HuH-7.5 (cell line): ENCODE measurements around the gene SAMD14.
"Not testable (repeated sequence)": the region's sequence is repeated elsewhere in the genome, so short reads cannot be mapped to it uniquely, and the experiment has no call there.

ENCODE experiments used
- DNase-seq: peaks from one replicate; pipeline ENCODE4 v3.0.0; 2011; ENCODE audit warnings: low spot score

The SAMD14 gene

DNA sequence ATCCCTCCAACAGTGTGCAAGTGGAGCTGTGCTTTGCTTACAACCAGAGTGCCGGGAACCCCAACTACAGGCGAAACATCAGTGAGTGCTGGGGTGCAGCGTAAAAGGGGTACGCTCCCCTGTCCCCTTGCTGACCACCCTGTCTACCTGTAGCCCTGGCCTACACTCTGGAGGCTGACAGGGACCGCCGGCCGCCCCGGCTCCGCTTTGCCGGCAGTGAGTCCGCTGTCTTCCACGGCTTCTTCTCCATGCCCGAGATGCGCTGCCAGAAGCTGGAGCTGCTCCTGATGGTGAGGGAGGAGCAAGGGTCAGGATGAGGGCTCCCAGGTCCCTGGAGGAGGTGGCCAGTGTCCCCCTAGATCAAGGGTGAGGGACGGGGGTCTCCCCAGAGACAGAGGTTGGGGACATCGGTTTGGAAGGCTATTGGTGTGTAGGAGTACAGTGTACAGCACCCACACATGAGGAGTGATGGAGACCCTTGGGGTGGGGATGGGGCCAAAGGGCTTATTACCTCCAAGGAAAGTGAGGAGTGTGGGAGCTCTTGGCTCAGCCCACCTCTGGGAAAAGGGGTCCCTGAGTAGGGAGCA lies 54.4 kb downstream of the SAMD14 start:
- no peak for DNase-seq

- DNase-seq = no peak
Observed at GRCh38 chr17:50074227-50074626, 55.7 kb downstream of the SAMD14 start.

GRCh38 chr17:50072925-50073324 lies 57.0 kb downstream of the SAMD14 start:
- DNase-seq = no peak

GRCh38 chr17:50072130-50072529 lies 57.8 kb downstream of the SAMD14 start:
- DNase-seq = no peak

DNA sequence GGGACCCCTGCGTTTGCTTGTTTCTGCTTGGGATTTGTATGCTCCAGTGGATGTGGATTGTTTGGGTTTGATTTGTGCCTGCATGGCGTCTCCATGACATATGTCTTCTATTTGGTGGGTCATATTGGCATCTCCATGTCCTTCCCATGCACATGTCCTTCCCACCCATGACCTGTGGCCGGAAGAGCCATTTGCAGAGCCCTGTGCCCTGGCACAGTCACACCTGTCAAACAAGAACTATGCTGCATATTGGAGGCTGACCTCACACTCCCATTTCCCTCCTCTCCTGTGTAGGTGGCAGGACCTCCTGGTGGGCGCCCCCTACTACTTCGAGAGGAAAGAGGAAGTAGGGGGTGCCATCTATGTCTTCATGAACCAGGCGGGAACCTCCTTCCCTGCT lies 58.3 kb downstream of the SAMD14 start:
- DNase-seq = no peak

- no peak for DNase-seq
Observed at GRCh38 chr17:50070908-50071680, 58.9 kb downstream of the SAMD14 start.

DNA sequence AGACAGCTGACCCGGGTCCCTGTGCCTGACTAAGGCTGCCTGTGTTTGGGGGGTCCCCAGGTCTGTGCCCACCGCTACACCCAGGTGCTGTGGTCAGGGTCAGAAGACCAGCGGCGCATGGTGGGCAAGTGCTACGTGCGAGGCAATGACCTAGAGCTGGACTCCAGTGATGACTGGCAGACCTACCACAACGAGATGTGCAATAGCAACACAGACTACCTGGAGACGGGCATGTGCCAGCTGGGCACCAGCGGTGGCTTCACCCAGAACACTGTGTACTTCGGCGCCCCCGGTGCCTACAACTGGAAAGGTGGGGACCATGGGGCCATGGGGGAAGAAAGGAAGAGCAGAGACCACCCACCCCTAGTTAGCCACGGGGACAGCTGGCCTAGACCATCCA lies 62.0 kb downstream of the SAMD14 start:
- no peak for DNase-seq

DNA sequence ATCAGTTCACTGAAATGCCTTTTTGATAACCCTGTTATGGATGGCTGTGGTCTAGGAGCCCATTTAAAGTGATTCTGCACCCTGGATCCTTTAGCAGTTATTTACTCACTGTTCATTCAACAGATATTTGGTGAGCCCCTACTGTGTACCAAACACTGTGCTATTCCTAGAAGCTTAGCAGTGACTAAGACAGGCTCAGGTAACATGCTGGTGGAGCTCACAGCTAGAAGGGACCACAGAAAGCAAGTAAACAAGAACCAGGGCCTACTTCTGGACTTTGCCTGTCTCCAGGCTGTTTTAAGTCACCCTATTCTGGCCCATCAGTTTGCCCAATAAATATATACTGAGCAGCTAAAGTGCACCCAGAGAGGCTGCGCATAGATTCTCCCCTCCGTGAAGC lies 63.0 kb downstream of the SAMD14 start:
- DNase-seq = no peak

DNA sequence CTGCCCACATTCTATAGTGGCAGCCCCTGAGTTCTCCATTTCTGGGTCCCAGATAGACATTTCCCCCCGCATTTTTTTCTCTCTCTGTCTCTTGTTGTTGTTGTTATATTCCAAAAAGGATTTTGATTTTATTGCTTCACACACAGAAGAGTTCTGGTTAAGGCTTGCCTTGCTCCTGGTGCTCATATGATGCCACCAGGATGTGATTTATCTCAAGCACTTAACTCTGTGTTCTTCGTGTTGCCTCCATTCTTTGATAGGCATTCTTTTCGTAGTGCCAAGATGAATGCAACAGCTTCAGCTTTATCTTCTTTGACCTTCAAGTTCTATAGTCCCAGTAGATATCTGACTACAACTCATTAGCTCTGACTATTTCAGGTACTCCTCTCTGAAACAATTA lies 64.9 kb downstream of the SAMD14 start:
- DNase-seq = no peak

DNA sequence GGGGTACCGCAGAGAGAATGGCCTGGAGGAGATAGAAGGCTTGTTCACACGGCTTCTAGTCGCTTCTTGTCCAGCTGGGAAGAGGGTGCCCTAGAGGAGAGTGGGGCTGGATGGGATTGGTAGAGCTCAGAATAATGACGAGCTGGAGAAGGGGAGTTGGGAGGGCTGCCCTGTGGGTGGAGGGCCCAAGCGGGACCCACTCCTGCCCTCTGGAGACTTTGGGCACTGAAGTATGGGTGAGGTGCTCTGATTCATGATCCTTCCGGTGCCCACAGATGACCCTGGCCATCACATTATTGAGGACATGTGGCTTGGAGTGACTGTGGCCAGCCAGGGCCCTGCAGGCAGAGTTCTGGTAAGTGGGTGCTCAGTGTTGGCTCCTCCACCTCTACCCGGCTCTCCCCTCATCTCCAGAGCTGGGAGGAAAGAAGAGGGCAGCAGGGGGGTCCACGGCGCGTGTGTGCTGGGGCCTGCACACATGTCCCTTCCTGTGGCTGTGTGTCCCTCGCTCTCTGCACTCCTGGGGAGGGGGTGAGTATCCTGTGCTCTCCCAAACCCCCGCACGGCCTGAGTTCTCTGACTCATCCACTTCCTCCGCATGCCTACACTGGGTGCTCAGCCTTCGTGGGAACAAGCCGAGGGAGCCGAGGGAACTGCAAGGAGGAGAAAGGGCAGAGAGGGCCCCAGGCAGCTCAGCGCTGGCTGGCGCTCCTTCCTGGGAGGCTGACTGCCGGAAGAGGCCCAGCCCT lies 65.5 kb downstream of the SAMD14 start:
- DNase-seq = no peak

DNA sequence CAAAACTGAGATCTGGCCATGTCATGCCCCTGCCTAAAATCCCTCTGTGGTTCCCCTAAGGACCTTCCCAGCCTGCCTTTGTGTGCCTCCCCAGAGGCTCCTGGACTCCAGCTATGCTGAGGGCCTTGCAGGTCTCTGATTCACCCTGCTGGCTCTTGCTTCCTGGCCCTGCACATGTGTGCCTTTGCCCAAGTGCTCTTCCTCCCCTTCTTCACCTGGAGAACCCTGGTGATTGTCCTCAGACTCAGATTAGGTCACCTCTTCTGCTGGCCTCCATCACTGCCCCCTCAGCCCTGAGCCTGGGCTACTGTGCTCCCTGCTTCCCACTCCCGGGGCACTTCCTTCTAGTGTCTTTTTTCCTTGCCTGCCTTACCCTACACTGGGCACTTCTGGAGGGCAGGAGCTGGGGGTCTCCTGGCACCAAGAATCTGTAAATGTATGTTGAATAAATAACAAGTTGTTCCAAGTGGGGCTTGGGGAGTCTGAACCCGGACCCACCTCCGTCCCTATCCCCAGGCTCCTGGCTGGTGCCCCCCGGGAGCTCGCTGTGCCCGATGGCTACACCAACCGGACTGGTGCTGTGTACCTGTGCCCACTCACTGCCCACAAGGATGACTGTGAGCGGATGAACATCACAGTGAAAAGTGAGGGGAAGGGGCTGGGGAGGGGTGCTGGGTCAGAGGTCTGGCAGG lies 66.3 kb downstream of the SAMD14 start:
- no peak for DNase-seq

DNA sequence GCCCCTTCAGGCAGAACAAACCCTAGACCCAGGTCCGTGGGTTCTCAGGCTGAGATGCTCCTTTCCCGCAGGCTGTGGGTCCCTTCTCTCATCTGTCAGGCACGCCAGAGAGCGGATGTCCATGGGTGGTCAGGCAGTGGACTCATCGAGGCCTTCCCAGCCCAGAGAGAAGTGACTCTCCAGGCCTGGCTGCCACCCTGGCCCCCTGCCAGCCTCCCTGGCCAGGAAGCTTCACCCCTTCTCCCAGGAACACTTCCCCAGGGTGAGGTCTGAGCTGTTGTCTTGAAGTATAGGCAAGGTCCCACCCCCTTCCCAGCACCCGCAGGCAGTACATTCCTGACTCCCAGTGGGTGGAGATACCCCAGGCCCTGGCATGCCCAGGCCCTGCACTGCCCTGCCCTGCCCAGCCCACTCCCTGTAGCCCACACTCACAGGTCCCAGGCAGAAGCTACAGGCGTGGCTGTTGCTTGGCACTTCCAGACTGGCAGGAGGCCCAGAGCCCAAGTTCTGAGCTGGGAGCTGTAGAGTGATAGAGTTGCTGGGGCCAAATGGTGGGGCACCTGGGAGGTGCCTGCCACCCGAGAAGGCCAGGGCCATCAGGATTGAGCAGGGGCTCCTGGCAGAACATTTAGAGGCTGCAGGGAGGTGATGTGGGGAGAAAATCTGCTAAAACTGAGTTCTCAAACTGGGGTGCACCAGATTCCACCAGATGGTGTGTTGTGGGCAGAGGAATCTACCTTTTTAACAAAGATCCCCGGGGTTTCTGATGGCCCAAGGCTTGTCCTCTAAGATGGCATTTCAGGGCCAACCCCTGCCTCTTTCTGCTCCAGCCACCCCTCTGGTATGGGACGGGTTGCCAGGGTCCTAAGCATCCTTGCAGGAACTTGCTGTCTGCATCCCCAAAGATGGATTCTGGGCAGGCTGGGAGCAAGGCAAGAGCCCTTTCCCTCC lies 67.4 kb downstream of the SAMD14 start:
- no peak for DNase-seq

DNA sequence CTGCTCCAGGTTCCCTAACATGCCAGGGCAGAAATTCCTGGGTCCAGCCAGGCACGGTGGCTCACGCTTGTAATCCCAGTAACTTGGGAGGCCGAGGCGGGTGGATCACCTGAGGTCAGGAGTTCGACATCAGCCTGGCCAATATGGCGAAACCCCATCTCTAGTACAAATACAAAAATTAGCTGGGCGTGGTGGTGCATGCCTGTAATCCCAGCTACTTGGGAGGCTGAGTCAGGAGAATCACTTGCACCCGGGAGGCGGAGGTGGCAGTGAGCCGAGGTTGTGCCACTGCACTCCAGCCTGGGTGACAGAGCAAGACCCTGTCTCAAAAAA lies 68.3 kb downstream of the SAMD14 start:
- DNase-seq = not testable (repeated sequence)

GRCh38 chr17:50060951-50061712 lies 68.8 kb downstream of the SAMD14 start:
- no peak for DNase-seq
